Osteoblast (primary cell): ENCODE data around the gene DDN. TPM values are rescaled to one million over a fixed set of nuclear protein-coding genes. Genes with fewer than 3 reads are reported as not detected.
A peak's percentile ranks its signal among the peaks of the same experiment; 100 is the strongest.

Experiments used
- DNase-seq: peaks from one replicate; pipeline ENCODE4 v3.0.0; 2011; ENCODE audit warnings: low spot score, mixed read lengths; ENCODE audit not compliant: insufficient read length; ENCODE audit errors: missing footprints
- H2AFZ ChIP-seq: 2 replicates; pipeline ENCODE4 v1.6.0; 2011; ENCODE audit warnings: mild to moderate bottlenecking, low read length
- H3K27ac ChIP-seq: 2 replicates; pipeline ENCODE4 v1.5.1; 2011; ENCODE audit warnings: mild to moderate bottlenecking, low read depth, low read length, moderate library complexity
- H3K27me3 ChIP-seq: 2 replicates; pipeline ENCODE4 v1.6.0; 2012; ENCODE audit warnings: mild to moderate bottlenecking, control low read depth, inconsistent platforms, low read length, moderate library complexity; ENCODE audit not compliant: insufficient read depth
- H3K36me3 ChIP-seq: 2 replicates; pipeline ENCODE4 v1.5.1; 2011; ENCODE audit warnings: mild to moderate bottlenecking, low read length, control low read depth, moderate library complexity; ENCODE audit not compliant: insufficient read depth
- H3K4me1 ChIP-seq: 2 replicates; pipeline ENCODE4 v1.5.1; 2011; ENCODE audit warnings: mild to moderate bottlenecking, low read length, control low read depth, moderate library complexity; ENCODE audit not compliant: insufficient read depth
- H3K4me2 ChIP-seq: 2 replicates; pipeline ENCODE4 v1.6.0; 2011; ENCODE audit warnings: mild to moderate bottlenecking, low read length; ENCODE audit not compliant: insufficient read depth
- H3K4me3 ChIP-seq: fragments of 200-600 bp; sonication (generic); 3 replicates; pipeline ENCODE4 v1.5.1; 2012; ENCODE audit warnings: mild to moderate bottlenecking, low read length, inconsistent platforms; ENCODE audit not compliant: insufficient read depth
- H3K79me2 ChIP-seq: 2 replicates; pipeline ENCODE4 v1.6.0; 2012; ENCODE audit warnings: mild to moderate bottlenecking, low read length, control low read depth, inconsistent platforms; ENCODE audit not compliant: insufficient read depth
- H3K9me3 ChIP-seq: 2 replicates; pipeline ENCODE4 v1.5.1; 2011; ENCODE audit warnings: low read depth, low read length, control low read depth
- H4K20me1 ChIP-seq: 2 replicates; pipeline ENCODE4 v1.6.0; 2012; ENCODE audit warnings: mild to moderate bottlenecking, low read length, control low read depth; ENCODE audit not compliant: insufficient read depth
- total RNA-seq: library from RNA; depleted of rRNA; stranded (reverse); fragments of >200 nt; gene quantifications from 2 replicates; pipeline ENCODE4 v1.2.3, GENCODE V29; 2012
- TF ChIP-seq, protein P1 (sequence below): IDR thresholded peaks from 2 replicates; pipeline ENCODE4 v1.5.1; 2011; ENCODE audit warnings: mild to moderate bottlenecking, low read depth, low read length, moderate library complexity; ENCODE audit errors: extremely low read depth

DDN gene
- total RNA-seq, 1 donor = under 0.01 TPM

DNA sequence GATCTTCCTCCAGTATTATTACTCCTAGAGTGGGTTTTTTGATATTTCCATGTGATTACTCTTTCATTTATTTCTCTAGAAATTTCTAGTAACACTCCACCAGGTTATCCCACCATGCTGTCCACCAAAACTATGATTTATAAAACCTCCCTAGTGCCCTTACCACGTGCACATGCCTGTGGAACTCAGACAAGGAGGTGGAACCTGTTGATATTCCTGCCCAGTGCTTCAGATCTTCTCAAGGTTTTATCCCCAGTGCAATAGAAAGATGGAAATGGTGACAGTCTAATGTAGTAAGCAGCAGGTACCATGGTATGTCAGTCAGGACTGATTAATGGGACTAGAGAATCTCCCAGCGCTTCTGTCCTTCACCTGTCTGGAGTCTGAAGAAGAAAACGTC lies 38.3 kb downstream of the DDN start:
- H3K4me2 ChIP-seq = no peak overlapping the region
- TF ChIP-seq, protein P1, sequence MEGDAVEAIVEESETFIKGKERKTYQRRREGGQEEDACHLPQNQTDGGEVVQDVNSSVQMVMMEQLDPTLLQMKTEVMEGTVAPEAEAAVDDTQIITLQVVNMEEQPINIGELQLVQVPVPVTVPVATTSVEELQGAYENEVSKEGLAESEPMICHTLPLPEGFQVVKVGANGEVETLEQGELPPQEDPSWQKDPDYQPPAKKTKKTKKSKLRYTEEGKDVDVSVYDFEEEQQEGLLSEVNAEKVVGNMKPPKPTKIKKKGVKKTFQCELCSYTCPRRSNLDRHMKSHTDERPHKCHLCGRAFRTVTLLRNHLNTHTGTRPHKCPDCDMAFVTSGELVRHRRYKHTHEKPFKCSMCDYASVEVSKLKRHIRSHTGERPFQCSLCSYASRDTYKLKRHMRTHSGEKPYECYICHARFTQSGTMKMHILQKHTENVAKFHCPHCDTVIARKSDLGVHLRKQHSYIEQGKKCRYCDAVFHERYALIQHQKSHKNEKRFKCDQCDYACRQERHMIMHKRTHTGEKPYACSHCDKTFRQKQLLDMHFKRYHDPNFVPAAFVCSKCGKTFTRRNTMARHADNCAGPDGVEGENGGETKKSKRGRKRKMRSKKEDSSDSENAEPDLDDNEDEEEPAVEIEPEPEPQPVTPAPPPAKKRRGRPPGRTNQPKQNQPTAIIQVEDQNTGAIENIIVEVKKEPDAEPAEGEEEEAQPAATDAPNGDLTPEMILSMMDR = no peak
- DNase-seq = no peak
- peaks cover 21% of the 10 kb centered on the region for H3K4me1 ChIP-seq
- H3K4me3 ChIP-seq = no peak overlapping the region
- H4K20me1 ChIP-seq = peaks cover 4% of the 10 kb centered on the region
- no peak overlapping the region for H3K27ac ChIP-seq
- H2AFZ ChIP-seq = peak overlapping the region; percentile 7
- H3K36me3 ChIP-seq = no peaks in the 10 kb centered on the region
- peaks cover 2% of the 10 kb centered on the region for H3K27me3 ChIP-seq
- peaks cover 14% of the 10 kb centered on the region for H3K79me2 ChIP-seq
- no peaks in the 10 kb centered on the region for H3K9me3 ChIP-seq

DNA sequence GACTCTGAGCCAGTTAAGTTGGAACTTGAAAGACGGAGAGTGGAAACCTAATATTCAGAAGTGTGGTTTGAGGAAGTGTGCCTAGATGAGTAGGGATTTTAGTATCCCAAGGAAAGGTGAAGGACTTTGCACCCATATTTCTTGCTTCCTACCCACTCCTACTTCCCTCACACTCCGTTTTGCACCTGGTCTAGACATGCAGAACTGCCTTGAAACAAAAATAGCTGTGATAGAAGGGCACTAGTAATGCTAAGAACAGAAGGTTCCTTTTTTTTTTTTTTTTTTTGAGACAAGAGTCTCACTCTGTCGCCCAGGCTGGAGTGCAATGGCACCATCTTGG lies 41.2 kb downstream of the DDN start:
- peaks cover 43% of the 10 kb centered on the region for H3K79me2 ChIP-seq
- H2AFZ ChIP-seq = peak overlapping the region; percentile 94
- peaks cover 31% of the 10 kb centered on the region for H4K20me1 ChIP-seq
- H3K4me3 ChIP-seq = peak overlapping the region; percentile 96
- DNase-seq = no peak
- peaks cover 23% of the 10 kb centered on the region for H3K4me1 ChIP-seq
- no peaks in the 10 kb centered on the region for H3K9me3 ChIP-seq
- peaks cover 15% of the 10 kb centered on the region for H3K36me3 ChIP-seq
- peak overlapping the region; percentile 97 for H3K4me2 ChIP-seq
- no peaks in the 10 kb centered on the region for H3K27me3 ChIP-seq
- TF ChIP-seq, protein P1 = no peak
- peak overlapping the region; percentile 43 for H3K27ac ChIP-seq

- TF ChIP-seq, protein P1 = no peak
- peaks cover 49% of the 10 kb centered on the region for H3K79me2 ChIP-seq
- H3K9me3 ChIP-seq = no peaks in the 10 kb centered on the region
- peak within 1 kb of the TSS; percentile 97 for H3K4me2 ChIP-seq
- H3K27ac ChIP-seq = peak within 1 kb of the TSS; percentile 87
- peaks cover 23% of the 10 kb centered on the region for H3K4me1 ChIP-seq
- peak within 1 kb of the TSS; percentile 96 for H3K4me3 ChIP-seq
- peak; percentile 98 for DNase-seq
- no peaks in the 10 kb centered on the region for H3K27me3 ChIP-seq
- H4K20me1 ChIP-seq = peaks cover 37% of the 10 kb centered on the region
- H2AFZ ChIP-seq = peak within 1 kb of the TSS; percentile 94
- H3K36me3 ChIP-seq = peaks cover 21% of the 10 kb centered on the region
Measured at GRCh38 chr12:48957141-48958048, 41.8 kb downstream of the DDN start, which contains the start of gene ARF3. TSS of gene ARF3 (minus strand) at chr12:48957487. CDS start at chr12:48941095, 16,392 bp downstream.

GRCh38 chr12:48956279-48957140 lies 42.7 kb downstream of the DDN start:
- H3K27me3 ChIP-seq = no peaks in the 10 kb centered on the region
- peaks cover 20% of the 10 kb centered on the region for H3K4me1 ChIP-seq
- TF ChIP-seq, protein P1 = no peak
- peaks cover 57% of the 10 kb centered on the region for H3K79me2 ChIP-seq
- no peaks in the 10 kb centered on the region for H3K9me3 ChIP-seq
- peak overlapping the region; percentile 96 for H3K4me3 ChIP-seq
- peaks cover 23% of the 10 kb centered on the region for H3K36me3 ChIP-seq
- peak overlapping the region; percentile 86 for H2AFZ ChIP-seq
- H3K27ac ChIP-seq = peak overlapping the region; percentile 87
- H4K20me1 ChIP-seq = peaks cover 43% of the 10 kb centered on the region
- DNase-seq = peak; percentile 96
- H3K4me2 ChIP-seq = peak overlapping the region; percentile 97
